HG03135 (cell line): ENCODE data around the gene TMEM256.

ENCODE experiments used
- ATAC-seq: cut with Tn5 transposase; IDR thresholded peaks from one replicate; pipeline ENCODE4 v1.9.1; 2021; ENCODE audit warnings: mild to moderate bottlenecking, moderate library complexity; ENCODE audit not compliant: unreplicated experiment

TMEM256 gene

GRCh38 chr17:7403977-7404736, at the start of gene TMEM256:
TMEM256 (minus strand) TSS chr17:7404097; CDS start chr17:7404084, 13 bp downstream.
- peak; percentile 91 for ATAC-seq

GRCh38 chr17:7448461-7448860, 44.6 kb upstream of the TMEM256 start:
- no peak for ATAC-seq

- ATAC-seq, result no peak
These were observed 41.7 kb upstream of the TMEM256 start for GRCh38 chr17:7445619-7445968.

GRCh38 chr17:7444682-7445618, 41.1 kb upstream of the TMEM256 start, which contains the start of gene CHRNB1:
CHRNB1 (plus strand) TSS chr17:7445061; CDS start chr17:7445128, 67 bp downstream.
- ATAC-seq, result no peak

- ATAC-seq, result no peak
These were observed 39.9 kb upstream of the TMEM256 start for GRCh38 chr17:7443499-7444485.

GRCh38 chr17:7442142-7442541, 38.2 kb upstream of the TMEM256 start:
- ATAC-seq, result no peak

- no peak for ATAC-seq
These were observed 37.4 kb upstream of the TMEM256 start for GRCh38 chr17:7441266-7441665.

- ATAC-seq, result no peak
These were observed 36.9 kb upstream of the TMEM256 start for GRCh38 chr17:7440834-7441195.

GRCh38 chr17:7440113-7440833, 36.4 kb upstream of the TMEM256 start:
- ATAC-seq, result no peak

GRCh38 chr17:7439462-7440112, 35.7 kb upstream of the TMEM256 start, which contains the start of gene FGF11:
FGF11 (plus strand) TSS chr17:7439512; CDS start chr17:7439621, 109 bp downstream.
- ATAC-seq, result no peak

GRCh38 chr17:7438656-7439460, 35.0 kb upstream of the TMEM256 start:
- no peak for ATAC-seq

- ATAC-seq, result no peak
These were observed 34.2 kb upstream of the TMEM256 start for GRCh38 chr17:7437950-7438614.

GRCh38 chr17:7437369-7437863, 33.5 kb upstream of the TMEM256 start:
- ATAC-seq, result no peak

- ATAC-seq, result no peak
These were observed 32.9 kb upstream of the TMEM256 start for GRCh38 chr17:7436556-7437368.

GRCh38 chr17:7435676-7436555, 32.0 kb upstream of the TMEM256 start:
- peak; percentile 23 for ATAC-seq

- no peak for ATAC-seq
These were observed 28.4 kb upstream of the TMEM256 start for GRCh38 chr17:7432296-7432695.
